AG09319 (cell line): ENCODE results near the gene PLP1.

Experiments used
- DNase-seq: peaks from one replicate; pipeline ENCODE4 v3.0.0-alpha.2; 2010; ENCODE audit warnings: low read depth; ENCODE audit errors: extremely low read depth
- TF ChIP-seq, protein P1 (sequence below): IDR thresholded peaks from 2 replicates; pipeline ENCODE4 v1.5.1; 2011; ENCODE audit warnings: low read depth, mild to moderate bottlenecking, inconsistent platforms, low read length, moderate library complexity

Gene PLP1

DNA sequence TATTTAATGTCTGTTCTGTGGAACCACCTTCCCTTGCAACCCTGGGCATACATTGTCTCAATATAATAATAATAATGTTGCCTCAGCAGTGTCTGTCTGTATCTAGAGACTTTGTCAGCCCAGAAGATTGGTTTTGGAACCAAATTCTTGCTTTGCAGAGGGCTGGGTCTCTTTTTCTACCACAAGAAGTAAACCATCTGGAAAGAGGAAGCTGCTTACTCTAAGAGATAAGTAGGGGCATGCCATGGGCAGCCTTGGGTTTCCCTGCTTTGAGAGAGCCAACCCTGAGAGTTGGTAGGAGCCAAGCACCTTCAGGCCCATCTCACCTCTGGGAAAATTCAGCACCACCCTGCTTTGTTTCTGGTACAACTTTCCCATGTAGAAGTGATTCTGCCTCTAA, 38.9 kb upstream of the PLP1 start:
- no peak for DNase-seq
- TF ChIP-seq, protein P1, sequence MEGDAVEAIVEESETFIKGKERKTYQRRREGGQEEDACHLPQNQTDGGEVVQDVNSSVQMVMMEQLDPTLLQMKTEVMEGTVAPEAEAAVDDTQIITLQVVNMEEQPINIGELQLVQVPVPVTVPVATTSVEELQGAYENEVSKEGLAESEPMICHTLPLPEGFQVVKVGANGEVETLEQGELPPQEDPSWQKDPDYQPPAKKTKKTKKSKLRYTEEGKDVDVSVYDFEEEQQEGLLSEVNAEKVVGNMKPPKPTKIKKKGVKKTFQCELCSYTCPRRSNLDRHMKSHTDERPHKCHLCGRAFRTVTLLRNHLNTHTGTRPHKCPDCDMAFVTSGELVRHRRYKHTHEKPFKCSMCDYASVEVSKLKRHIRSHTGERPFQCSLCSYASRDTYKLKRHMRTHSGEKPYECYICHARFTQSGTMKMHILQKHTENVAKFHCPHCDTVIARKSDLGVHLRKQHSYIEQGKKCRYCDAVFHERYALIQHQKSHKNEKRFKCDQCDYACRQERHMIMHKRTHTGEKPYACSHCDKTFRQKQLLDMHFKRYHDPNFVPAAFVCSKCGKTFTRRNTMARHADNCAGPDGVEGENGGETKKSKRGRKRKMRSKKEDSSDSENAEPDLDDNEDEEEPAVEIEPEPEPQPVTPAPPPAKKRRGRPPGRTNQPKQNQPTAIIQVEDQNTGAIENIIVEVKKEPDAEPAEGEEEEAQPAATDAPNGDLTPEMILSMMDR: no peak

DNA sequence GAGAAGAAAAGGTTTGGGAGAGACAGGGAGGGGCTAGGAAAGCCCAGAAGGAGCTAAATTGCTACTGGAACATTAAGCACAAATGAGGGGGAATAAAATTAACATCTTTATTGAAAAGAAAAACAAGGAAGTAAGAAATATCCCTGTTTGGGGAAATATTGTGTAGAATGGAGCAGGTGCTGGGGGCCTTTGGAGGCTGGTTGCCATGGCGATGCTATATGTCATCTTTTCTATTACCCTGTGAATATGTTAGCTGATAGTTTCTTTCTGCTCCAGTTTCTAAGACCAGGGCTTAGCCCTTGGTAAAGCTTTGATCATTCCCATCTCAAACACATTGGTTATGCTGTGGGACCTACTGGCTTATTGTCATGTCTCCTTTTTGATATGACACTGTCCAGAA, 37.2 kb upstream of the PLP1 start:
- no peak for DNase-seq

DNA sequence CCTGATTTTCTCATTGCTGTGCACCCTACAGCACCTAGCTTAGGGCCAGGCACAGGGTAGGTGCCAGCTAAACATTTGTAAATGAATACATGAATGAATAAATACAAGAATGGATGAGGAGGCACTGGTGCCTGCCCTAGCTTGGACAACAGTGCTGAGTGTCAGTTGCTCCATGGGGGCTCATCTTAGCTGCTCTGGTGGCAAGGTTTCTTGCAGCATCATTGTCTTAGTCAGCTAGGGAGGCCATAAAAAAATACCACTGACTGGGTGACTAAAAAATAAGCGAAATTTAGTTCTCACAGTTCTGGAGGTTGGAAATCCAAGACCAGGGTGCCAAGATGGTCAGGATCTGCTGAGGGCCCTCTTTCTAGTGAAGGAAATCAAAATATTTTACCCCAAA, 34.8 kb upstream of the PLP1 start:
- DNase-seq: no peak
- TF ChIP-seq, protein P1: no peak

More for the DNA sequence above, 37.2 kb upstream of the PLP1 start:
- TF ChIP-seq, protein P1: no peak

DNA sequence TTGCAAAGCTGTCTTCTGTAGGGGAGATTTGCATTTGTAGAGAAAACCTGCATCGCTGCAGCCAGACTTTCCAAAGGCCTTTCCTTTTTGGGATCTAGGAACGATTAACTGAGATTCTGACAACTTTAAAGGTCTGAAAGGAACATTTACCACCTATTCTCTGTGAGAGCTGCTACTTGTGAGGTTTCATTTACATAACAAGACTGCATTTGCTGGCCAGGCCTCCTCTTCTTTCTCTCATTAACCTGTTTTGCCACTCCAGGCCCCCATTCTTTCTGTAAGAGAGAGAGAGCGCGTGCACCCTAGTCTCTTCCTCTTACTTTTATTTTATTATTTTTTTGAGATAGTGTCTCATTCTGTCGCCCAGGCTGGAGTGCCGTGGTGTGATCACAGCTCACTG, 34.3 kb upstream of the PLP1 start:
- no peak for DNase-seq
- TF ChIP-seq, protein P1: no peak

DNA sequence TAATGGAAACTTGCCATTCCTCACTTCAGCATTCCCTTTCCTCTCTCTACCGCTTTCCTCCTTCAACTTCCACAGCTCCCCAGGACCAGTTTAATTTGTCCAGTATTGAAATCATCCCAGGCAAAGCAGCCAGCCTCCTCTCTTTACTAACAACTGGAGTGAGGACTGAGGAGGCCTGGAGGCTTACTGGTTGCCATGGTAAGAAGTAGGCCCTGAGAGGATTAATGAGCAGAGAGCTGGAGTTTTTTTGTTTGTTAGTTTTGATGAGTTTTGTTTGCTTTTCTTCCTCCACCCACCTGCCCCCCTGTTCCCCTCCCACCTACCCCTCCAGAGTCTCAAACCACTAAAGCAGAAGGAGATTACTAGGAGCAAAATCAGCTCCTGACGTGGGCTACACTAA, 29.5 kb upstream of the PLP1 start:
- TF ChIP-seq, protein P1: no peak
- no peak for DNase-seq

DNA sequence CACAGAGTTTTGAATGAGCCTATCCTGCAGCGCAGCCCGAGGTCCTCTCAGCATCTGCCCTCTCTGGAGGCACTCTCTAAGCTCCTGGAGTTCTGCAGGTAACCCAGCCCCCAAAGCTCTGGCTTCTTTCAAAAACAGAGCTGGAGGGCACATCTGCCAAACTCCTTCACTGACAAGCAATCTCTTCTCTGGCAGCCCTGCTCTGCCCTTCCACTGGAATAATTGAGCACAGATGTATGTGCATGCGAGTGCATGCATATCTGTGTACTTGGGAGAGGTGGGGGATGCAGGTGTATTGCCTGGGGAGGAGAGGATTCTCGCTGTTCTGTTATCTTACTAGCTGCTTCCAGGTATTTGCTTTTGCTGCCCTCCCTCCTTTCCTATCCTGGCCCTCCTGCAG, 22.2 kb upstream of the PLP1 start:
- TF ChIP-seq, protein P1: no peak
- no peak for DNase-seq

DNA sequence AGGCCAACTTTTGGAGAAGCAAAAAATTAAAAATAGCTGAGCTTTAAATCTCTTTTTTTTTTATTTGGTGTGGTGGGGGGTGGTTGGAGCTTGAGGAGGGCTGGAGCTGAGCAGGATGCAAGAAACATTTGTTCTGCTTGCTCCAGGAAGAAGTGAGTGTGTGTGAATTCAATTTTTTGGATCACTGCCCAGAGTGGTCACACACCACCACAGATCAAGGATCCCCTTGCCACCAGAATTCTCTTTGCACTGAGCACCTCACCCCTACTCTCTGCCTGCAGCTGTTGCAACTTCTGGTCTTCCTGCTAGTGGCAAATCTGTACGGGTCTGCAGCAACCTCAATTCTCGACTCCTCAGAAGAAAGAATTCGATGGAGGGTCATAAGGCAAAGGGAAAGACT, 19.9 kb upstream of the PLP1 start:
- DNase-seq: no peak
- TF ChIP-seq, protein P1: no peak
